NK-92 treated with Interleukin-12 subunit alpha and Interleukin-12 subunit beta, amount 100 ng/mL, for 24 hours (cell line): Measurements from ENCODE around the gene CORIN.

Experiments used
- DNase-seq: peaks from one replicate; lab custom pipeline; 2025; lab: John Stamatoyannopoulos, UW

The CORIN gene, protein sequence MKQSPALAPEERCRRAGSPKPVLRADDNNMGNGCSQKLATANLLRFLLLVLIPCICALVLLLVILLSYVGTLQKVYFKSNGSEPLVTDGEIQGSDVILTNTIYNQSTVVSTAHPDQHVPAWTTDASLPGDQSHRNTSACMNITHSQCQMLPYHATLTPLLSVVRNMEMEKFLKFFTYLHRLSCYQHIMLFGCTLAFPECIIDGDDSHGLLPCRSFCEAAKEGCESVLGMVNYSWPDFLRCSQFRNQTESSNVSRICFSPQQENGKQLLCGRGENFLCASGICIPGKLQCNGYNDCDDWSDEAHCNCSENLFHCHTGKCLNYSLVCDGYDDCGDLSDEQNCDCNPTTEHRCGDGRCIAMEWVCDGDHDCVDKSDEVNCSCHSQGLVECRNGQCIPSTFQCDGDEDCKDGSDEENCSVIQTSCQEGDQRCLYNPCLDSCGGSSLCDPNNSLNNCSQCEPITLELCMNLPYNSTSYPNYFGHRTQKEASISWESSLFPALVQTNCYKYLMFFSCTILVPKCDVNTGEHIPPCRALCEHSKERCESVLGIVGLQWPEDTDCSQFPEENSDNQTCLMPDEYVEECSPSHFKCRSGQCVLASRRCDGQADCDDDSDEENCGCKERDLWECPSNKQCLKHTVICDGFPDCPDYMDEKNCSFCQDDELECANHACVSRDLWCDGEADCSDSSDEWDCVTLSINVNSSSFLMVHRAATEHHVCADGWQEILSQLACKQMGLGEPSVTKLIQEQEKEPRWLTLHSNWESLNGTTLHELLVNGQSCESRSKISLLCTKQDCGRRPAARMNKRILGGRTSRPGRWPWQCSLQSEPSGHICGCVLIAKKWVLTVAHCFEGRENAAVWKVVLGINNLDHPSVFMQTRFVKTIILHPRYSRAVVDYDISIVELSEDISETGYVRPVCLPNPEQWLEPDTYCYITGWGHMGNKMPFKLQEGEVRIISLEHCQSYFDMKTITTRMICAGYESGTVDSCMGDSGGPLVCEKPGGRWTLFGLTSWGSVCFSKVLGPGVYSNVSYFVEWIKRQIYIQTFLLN

DNA sequence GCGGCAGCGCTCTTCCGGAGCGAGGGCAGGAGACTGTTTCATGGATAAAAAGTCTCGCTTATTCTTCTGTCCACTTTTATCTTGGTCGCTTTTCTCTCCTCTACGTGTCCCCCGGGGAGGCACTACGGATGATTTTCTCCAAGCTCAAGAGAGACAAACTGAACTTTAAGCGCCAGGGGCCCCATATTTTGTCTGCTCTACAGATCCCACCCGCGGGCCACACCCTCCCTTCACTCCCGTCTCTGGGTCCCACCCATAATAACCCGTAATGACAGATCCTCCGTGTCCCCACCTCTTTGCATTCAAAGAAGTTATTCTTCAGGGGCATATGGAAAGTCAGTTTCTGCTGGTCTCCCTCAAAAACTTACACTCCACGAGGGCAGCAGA lies at the start of gene CORIN:
Gene CORIN, minus strand, starts transcription at position 160 of the 387 bp plus-strand sequence. Its CDS starts 118 bp downstream, at position 42.
- no peak for DNase-seq

DNA sequence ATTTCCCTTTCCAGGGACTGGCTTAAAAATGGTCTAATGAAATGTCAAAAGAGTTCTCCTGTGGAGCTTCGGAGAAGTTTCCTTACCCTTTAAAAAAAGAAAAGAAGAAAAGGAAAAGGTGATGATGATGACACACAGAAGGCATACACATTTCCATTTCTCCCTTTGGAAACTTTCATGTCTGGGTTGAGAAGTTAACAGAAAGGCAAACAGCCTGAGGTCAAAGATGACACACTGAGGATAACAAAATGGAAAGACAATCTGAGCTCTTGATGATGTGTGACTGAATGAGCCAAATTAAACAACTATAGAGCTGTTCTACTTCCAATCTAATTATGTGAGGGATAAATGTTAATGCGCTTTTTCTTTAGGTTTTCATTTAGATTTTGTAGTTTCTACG lies 44.4 kb upstream of the CORIN start:
- DNase-seq: no peak

DNA sequence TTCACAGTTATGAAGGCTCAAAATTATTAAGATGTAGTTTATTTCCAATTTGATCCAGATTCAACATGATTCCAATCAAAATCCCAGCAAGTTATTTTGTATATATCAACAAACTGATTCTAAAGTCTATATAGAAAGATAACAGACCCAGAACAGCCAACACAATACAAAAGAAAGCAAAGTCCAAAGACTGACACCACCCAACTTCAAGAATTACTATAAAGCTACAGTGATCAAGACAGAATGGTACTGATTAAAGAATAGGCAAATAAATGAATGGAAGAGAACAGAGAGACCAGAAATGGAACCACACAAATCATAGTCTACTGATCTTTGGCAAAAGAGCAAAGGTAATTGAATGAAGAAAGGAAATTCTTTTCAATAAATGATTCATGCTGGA lies 41.6 kb upstream of the CORIN start:
- no peak for DNase-seq

DNA sequence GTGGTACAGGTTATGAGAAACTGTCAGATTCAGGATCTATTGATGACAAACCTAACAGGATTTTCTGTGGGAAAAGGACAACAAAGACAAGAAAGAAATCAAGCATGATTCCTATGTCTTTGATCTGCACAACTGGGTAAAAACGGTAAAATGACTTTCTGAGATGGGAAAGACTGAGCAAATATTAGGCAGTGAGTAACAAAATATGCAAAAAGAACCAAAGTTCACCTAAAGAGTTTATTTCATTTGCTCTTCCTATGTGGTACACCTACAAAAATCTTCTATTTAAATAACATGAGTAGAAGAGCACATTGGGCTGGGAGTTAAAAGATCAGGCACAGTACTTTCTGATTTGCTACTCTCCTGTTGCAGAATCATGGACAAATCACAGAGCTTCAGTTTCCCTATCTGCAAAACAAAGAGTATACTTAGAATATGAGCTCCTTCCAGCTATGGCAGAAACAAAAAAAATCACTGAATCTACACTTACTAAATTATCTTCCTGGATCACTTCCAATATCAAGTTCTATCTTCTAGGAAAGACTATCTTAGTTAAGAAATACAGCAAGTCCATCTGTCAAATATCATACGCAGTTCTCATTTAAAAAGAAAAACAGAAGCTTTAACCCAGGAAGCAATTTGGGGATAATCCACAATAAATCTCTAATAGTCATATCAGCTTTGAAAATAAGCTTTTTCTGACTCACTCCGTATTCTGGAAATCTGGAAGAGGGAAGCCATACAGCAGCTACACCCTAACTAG lies 39.1 kb upstream of the CORIN start:
- no peak for DNase-seq

DNA sequence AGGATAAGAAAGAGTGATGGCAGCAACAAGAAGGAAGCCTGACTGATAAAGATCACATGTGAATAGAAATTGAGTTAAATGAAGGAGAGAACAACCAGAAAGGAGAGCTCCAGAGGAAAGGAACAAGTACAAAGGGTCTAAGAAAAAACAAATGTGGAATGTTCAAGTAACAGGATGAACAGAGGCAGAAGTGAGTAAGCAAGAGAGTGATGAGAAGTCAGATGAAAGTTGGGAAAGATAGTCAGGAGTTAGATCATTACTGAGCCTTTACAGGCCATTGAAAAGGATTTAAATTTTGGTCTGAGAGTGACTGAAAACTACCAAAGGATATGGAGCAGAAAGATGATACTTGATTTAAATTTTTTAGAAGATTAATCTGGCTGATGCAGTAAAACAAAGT lies 38.4 kb upstream of the CORIN start:
- DNase-seq: no peak

DNA sequence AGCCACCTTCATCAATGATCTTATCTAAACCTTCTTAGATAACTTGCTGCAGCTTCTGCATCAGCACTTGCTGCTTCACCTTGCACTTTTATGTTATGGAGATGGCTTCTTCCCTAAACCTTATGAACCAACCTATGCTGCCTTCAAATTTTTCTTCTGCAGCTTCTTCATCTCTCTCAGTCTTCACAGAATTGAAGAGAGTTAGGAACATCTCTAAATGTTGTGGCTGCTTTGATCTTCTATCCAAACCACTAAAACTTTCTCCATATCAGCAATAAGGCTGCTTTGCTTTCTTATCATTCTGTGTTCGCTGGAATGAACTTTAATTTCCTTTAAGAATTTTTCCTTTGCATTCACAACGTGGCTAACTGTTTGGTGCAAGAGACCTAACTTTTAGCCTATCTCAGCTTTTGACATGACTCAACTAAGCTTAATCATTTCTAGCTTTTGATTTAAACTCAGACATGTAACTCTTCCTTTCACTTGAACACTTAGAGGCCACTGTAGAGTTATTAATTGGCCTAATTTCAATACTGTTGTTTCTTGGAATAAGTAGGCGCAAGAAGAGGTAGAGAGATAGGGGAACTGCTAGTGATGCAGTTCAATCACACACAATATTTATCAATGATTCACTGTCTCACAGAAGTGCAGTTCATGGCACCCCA lies 36.1 kb upstream of the CORIN start:
- no peak for DNase-seq

DNA sequence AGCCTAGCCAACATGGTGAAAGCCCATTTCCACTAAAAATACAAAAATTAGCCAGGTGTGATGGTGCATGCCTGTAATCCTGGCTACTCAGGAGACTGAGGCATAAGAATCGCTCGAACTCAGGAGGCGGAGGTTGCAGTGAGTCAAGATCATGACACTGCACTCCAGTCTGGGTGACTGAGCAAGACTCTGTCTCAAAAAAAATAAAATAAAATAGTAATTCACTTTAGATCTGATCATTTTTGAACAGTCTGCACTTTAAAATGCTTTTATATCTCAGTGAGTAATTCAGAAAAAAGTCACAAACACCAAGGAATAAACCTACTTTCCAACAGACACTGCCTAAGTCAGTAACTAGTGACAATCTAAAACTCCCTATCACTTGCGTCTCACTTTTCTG lies 25.6 kb upstream of the CORIN start:
- no peak for DNase-seq

DNA sequence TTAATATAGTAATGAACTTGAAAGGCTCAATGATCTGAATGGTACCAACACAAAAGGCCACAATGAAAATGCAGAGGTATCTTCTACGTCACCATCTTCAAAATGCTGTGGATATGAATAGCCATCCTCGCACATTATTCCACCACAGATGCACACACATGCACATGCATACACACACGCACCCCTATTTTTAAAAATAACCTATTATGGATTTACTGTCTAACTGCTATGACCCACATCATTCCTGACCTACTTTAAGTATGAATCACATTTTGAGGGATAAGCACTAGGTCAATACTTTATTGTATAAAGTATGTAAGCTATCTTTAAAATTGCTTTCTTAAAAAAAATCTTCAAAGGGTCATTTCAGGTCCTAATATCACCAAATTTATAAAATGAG lies 24.4 kb upstream of the CORIN start:
- no peak for DNase-seq

DNA sequence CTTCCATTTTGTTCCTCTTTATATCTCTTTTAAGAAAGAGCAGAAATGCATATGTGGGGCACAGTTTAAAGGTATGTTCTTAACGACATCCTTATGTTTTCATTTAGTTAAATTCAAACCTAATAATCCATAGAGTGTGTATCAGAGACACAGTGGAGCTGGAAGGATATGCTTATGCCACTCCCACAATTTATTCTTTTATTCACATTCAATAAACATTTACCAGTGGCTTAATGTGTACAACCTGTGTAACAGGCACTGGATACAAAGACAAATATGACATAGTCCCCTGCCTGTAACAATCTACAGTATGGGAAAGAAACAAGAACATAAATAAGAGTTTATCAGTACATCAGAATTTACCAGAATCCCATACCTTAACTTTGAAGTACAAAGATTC lies 22.4 kb upstream of the CORIN start:
- DNase-seq: no peak

DNA sequence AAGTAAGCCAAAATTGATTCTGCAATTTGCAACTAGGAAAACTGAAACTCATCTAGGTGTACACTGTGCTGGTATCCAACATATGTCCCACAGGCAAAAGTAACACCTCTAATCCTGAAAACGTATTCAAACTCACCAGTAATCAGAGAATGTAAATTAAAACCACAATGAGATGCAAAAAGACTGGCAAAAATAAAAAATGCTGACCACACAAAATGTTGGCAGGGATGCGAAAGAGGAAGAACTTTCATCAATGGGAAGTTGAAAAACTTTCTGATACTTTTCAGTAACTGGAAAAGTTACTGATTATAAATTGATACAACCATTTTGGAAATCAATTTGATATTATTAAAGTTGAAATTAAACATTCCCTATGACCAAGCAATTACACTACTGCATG lies 20.1 kb upstream of the CORIN start:
- no peak for DNase-seq

DNA sequence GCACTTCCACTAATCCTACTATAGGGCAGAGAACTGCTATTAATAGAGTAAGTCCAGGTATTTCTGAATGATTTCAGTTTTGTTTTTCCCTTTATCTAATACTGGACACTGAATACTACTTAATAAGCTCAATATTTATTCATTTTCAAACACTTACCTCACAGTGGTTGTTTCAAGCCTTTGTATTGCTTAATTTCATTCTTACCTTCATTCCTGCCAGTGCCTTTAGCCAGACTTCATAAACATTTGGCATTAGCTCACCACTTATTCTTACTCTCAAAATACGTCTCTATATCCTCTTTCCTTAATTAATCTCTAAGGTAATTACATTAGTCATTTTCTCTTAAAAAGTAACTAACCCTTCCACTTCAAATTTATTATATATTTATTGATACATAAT lies 18.8 kb upstream of the CORIN start:
- DNase-seq: no peak

DNA sequence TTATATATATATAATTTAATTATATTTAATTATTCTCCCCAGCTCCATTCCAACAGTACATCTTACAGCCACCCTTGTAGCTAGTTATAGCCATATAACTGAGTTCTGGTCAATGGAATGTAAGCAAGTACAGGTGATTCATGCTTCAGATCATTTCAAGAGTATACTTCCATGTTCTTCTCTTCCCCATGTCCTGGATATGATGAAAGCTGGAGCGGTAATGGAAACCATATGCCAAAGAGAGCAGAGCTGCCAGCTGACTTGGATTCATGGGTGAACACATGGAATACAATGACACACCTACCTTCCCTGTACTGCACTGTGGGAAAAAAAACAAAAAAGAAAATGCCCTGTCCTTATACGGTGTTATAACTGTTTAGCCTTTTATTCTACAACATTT lies 17.5 kb upstream of the CORIN start:
- DNase-seq: no peak

DNA sequence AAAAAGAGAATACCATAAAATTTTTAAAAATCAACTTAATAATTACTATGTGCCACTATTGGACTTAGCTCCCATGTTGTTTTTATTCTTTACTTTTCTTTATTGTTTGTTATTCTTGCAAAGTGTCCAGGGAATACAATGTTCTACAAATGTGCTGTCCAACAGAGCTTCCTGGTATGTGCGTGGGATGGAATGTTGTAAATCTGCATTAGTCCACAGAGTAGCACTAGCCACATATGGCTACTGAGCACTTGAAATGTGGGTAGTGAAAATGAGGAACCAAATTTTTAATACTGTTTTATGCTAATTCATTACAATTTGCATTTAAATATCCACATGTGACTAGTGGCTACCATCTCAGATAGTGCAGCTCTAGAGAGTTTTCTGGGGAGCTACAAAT lies 14.3 kb upstream of the CORIN start:
- DNase-seq: no peak

DNA sequence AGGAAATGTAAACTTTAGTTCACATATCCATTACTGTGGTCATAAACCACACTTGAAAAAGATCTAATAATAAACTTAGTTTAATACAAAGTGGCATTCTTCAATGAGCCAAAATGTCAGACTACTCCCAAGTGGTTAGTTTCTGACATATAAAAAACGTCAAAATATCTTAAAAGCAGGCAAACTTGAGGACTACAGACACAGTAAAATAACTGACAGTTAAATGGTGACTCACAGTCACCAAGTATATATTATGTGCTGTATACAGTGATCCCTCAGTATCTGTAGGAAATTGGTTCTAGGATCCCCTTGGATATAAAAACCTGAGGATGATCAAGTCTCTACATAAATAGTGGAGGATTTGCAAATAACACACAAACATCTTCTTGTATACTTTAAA lies 11.6 kb upstream of the CORIN start:
- DNase-seq: no peak

DNA sequence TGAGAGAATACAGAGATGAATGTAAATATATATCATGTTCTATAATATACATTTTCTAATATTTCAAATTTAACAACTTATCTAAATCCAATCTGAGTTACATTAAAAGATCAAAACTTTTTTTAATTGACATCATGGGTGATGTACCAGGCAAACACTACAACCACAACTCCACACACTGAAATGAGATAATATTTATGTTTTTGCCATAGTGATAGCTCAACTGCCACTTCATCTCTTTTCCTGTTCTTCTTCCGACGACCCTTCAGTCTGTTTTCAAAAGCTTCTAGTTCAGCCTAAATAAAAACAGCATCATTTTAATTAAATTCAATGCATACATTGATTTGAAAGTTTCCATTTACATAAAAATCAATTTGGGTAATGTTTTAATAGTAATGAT lies 10.2 kb upstream of the CORIN start:
- no peak for DNase-seq

DNA sequence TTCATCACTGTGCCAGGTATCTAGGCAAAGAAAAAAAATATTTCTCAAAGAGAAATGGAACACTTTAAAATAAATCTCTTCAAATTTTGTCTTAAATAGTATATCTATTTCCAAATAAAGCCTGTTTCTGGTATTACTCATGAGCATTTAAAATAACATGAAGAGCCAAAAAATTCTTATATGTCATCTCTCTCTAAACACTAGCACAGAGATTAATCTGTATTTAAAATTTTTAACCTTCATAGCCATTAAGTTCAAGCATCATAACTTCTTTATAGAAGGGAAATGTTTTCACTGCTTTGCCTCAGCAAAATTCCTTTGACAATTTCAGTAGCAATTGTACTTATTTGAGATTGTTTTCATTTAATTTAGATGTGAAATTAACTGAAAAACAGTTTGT lies 5.1 kb upstream of the CORIN start:
- DNase-seq: no peak

DNA sequence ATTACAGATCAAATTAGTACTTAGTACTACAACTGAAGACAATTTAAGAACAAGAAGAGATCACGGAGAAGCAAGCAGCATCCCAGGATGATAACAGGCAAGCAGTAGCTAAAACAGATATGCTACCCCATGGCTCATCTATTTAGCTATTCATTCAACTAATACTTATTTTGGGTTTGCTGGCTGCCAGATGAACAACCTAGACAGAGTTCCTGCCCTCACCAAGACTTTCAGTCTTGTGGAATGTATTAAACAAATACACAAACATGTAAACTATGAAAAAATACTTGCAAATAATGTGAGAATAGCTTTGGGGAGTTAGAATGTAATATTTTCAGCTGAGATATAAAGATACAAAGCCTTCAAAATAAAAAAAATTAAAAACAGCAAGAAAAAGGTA lies 2.4 kb upstream of the CORIN start:
- no peak for DNase-seq

DNA sequence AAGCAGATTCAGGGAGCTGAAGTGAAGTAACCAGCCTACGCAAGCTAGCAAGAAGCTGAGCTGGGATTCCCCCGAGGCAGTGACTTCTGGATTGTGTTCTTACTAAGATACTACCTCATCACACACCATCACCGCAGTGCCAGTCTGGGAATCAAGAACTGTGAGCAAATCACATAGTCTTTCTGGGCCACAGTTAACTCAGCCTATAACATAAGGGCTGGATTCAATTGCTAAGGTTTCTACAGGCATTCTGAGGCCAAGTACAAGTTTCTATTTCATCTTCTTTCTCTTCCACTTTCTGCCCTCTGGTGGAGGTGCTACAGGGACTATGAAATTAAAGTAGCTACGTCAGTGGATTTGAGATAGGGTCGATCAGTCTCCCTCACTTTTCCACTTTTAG lies 1.4 kb upstream of the CORIN start:
- DNase-seq: no peak

DNA sequence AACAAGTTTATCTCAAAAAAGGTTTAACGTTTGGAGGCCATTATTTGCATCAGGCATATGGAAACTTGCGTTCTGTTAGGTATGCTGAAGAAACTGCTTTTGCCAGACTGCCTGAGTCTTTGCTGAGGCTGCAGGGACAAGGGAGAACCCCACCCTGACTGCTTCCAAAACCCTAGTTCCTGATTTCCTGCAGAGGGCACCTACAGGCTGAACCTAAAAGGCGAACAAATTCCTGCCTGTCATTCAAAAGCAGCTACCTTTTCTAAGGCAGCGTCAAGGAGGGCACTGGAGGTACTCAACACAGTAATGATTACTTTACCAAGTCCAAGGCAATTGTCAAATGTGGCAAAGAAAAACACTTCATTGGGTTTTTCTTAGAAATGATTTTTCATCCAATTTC lies 578 bp upstream of the CORIN start:
- no peak for DNase-seq

DNA sequence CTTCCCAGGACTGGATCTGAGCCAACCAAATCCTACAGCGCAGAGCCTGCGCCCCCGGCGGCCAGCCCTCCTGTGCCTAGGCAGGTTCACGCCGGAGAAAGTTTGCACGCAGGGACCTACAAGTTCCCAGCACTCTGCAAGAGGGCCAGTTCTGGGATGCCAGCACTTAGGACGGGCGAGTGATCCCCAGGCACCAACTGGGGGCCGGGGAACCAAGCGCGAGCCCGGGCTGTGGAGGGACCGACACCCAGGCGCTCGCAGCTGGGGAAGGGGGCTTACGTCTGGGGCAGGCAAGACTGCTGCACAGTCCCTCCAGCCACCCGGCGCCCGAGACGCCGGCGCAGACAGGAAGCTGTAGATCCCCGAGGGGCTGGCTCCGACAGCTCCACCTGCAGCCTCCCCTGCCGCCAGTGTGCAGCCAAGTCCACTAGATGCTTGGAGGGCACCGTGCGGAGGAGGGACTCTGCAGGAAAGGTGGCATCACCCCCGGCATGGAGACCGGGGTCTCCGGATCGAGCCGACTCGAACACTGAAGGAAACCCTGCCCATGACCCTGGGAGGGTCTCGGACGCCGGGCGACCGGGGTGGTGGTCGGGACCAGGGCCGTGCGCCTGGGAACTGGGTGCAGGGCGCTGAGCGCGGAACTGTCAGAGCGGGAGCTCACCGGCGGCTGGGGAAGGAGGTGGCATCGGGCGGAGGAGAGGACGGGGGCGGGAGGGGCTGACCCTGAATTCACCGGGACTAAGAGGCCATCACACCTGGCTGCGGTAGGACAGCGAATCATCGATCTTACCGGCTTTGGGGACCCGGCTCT lies 566 bp downstream of the CORIN start:
- DNase-seq: no peak

DNA sequence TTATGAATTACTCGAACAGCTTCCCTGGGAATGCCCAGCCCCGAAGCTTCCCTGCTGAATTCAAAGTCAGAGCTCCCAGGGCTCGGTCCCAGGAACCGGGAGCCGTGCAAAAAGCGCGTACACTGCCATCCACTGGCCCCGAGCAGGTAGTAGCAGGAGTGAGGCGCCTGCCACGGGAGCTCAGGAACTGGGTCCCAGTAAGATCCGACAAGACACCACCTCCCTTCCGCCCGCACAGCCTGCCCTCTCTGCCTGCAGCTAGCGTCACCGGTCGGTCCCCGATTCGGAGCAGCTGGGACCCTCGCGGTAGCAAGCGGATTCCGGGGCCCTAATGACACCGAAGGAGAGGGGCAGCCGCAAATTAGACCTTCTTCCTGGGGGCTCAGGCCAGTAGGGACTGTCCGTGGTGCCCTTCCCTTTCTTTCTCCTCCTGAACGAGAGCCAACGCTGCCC lies 1.2 kb downstream of the CORIN start:
- DNase-seq: no peak
